GM12878 (cell line): ENCODE measurements around the gene ATP4B. TPM values are rescaled to one million over a fixed set of nuclear protein-coding genes. Genes with fewer than 3 reads are reported as not detected.

Experiments
- ATAC-seq: fragments of 200-7000 bp; cut with Tn5 transposase; 3 replicates; pipeline ENCODE4 v1.9.1; 2020; ENCODE audit warnings: mild to moderate bottlenecking, moderate library complexity
- BruUV-seq: library from RNA; stranded (reverse); fragments of 400-500 nt; replicated peaks from 2 replicates; lab custom pipeline; 2021; lab: Mats Ljungman, UMichigan
- CTCF ChIA-PET: fragments of 300-600 bp; sonication (Branson Sonifier 250); formaldehyde crosslinking; extraction: SDS; loops from one replicate; lab custom pipeline; 2021; ENCODE audit warnings: inconsistent platforms; lab: Yijun Ruan, JAX
- POLR2A ChIA-PET: fragments of 350-600 bp; formaldehyde crosslinking; extraction: SDS; loops from one replicate; lab custom pipeline; 2021; ENCODE audit warnings: inconsistent platforms; lab: Charles Lee
- RAD21 ChIA-PET: fragments of 300-600 bp; sonication (Branson Sonifier 250); formaldehyde crosslinking; loops from one replicate; lab custom pipeline; 2023; ENCODE audit warnings: antibody characterized with exemption; ENCODE audit not compliant: unreplicated experiment; lab: Charles Lee
- SMC1A ChIA-PET: fragments of 300-600 bp; sonication (Branson Sonifier 250); formaldehyde crosslinking; loops from one replicate; lab custom pipeline; 2023; ENCODE audit not compliant: unreplicated experiment, uncharacterized antibody; lab: Charles Lee
- DNase-seq: peaks from one replicate; pipeline ENCODE4 v3.0.0-alpha.2; 2011; ENCODE audit warnings: low read depth, low spot score
- FAIRE-seq: peaks from 3 replicates; lab custom pipeline; 2011; peaks lifted over from hg19 to GRCh38; lab: Jason Lieb, UNC
- H2AFZ ChIP-seq: 2 replicates; pipeline ENCODE4 v1.6.0; 2011; ENCODE audit warnings: low read depth, low read length, control low read depth; ENCODE audit not compliant: control insufficient read depth
- H3K27ac ChIP-seq: 2 replicates; pipeline ENCODE4 v1.5.1; 2011; ENCODE audit warnings: control low read depth; ENCODE audit not compliant: control insufficient read depth, insufficient read depth
- H3K27me3 ChIP-seq, 2 experiments: replicated peaks in 1 of 2; 2 replicates each; pipeline versions ENCODE4 v1.6.0 to v1.6.1; 2011; ENCODE audit warnings: low read length in 1 of 2; ENCODE audit not compliant: control insufficient read depth in 2 of 2, insufficient read depth in 2 of 2
- H3K36me3 ChIP-seq, 2 experiments: 2 replicates each; pipeline ENCODE4 v1.5.1; 2011; ENCODE audit warnings: low read length in 1 of 2; ENCODE audit not compliant: control insufficient read depth in 2 of 2, insufficient read depth in 2 of 2
- H3K4me1 ChIP-seq: 2 replicates; pipeline ENCODE4 v1.6.1; 2011; ENCODE audit warnings: mild to moderate bottlenecking, low read length, moderate library complexity, mixed read lengths; ENCODE audit not compliant: control insufficient read depth, insufficient read depth
- H3K4me2 ChIP-seq: 2 replicates; pipeline ENCODE4 v1.6.0; 2011; ENCODE audit warnings: control low read depth; ENCODE audit not compliant: control insufficient read depth, insufficient read depth
- H3K4me3 ChIP-seq: fragments of 200-600 bp; sonication (generic); 2 replicates; pipeline ENCODE4 v1.5.1; 2016
- H3K79me2 ChIP-seq: 2 replicates; pipeline ENCODE4 v1.6.0; 2011; ENCODE audit warnings: low read length; ENCODE audit not compliant: control insufficient read depth, insufficient read depth
- H3K9ac ChIP-seq: 2 replicates; pipeline ENCODE4 v1.8.0; 2011; ENCODE audit warnings: low read length, control low read depth, mixed read lengths; ENCODE audit not compliant: control insufficient read depth, insufficient read depth
- H3K9me3 ChIP-seq: replicated peaks from 3 replicates; pipeline ENCODE4 v1.5.1; 2011; ENCODE audit warnings: mild to moderate bottlenecking, low read length; ENCODE audit not compliant: control insufficient read depth, insufficient read depth
- H4K20me1 ChIP-seq: 2 replicates; pipeline ENCODE4 v1.6.0; 2011; ENCODE audit not compliant: control insufficient read depth, insufficient read depth
- MEF2B ChIP-seq: fragments of 450-650 bp; IDR thresholded peaks from 2 replicates; pipeline ENCODE4 v1.6.1; 2018; ENCODE audit warnings: mild to moderate bottlenecking, moderate library complexity; ENCODE audit not compliant: partially characterized antibody, poor library complexity, severe bottlenecking
- POU2F2 ChIP-seq: IDR thresholded peaks from 3 replicates; pipeline ENCODE4 v1.6.1; 2011; ENCODE audit warnings: low read depth, mild to moderate bottlenecking, low read length, borderline replicate concordance
- RAD21 ChIP-seq: IDR thresholded peaks from 2 replicates; pipeline ENCODE4 v1.6.1; 2011; ENCODE audit warnings: mild to moderate bottlenecking, low read depth, low read length, moderate library complexity; ENCODE audit not compliant: insufficient read depth
- TARDBP ChIP-seq: IDR thresholded peaks from 2 replicates; pipeline ENCODE4 v1.6.1; 2016; ENCODE audit warnings: borderline replicate concordance
- WRNIP1 ChIP-seq: IDR thresholded peaks from 2 replicates; pipeline ENCODE4 v1.6.1; 2011; ENCODE audit warnings: low read depth, low read length, improper control_type of control experiment, borderline replicate concordance
- WGBS: methylation state at CpG from one replicate; pipeline ENCODE4 v1.1.6; 2016; ENCODE audit warnings: low lambda C conversion rate; ENCODE audit not compliant: insufficient replicate concordance, insufficient coverage; ENCODE audit errors: missing lambda C conversion rate; 5-methylcytosine and 5-hydroxymethylcytosine counted together
- in situ Hi-C: fragments of 300-500 bp; cut with MboI; formaldehyde crosslinking; loops from 9 replicates; pipeline ENCODE4 v1.14.3; 2018; ENCODE audit warnings: mixed read lengths
- intact Hi-C: fragments of 100-400 bp; cut with micrococcal nuclease; formaldehyde crosslinking; loops from one replicate; pipeline ENCODE4 v1.14.2; 2022; ENCODE audit not compliant: unreplicated experiment
- polyA plus RNA-seq, 11 experiments: library from polyadenylated mRNA; depleted of rRNA in 4 of 11; unstranded in 6 of 11; stranded (reverse) in 5 of 11; fragments of >200 nt; fragmentation: Nextera tagmentation in 4 of 11; fragmentation: Illumina TruSeq in 1 of 11; extraction: Ambion mirVana in 4 of 11; extraction: Trizol in 1 of 11; gene quantifications; 1 replicate in 1 of 11; 2 replicates in 10 of 11; pipeline versions ENCODE4 v1.2.1 to v1.2.3, GENCODE V29; 2011 to 2016; ENCODE audit warnings: inconsistent platforms in 2 of 11, missing spikeins in 2 of 11, low read depth in 1 of 11
- total RNA-seq, 4 experiments: library from RNA; depleted of rRNA in 3 of 4; stranded (reverse); fragments of >200 nt in 3 of 4; fragmentation: Illumina TruSeq in 1 of 4; extraction: Trizol in 1 of 4; gene quantifications; 2 replicates each; pipeline versions ENCODE4 v1.2.1 to v1.2.3, GENCODE V29; 2013 to 2021
- TF ChIP-seq, protein P1 (sequence below): fragments of 450-650 bp; formaldehyde crosslinking; IDR thresholded peaks from 2 replicates; pipeline ENCODE4 v1.4.0; 2020; ENCODE audit warnings: mild to moderate bottlenecking, moderate library complexity
- TF ChIP-seq, protein P2 (sequence below): fragments of 450-650 bp; IDR thresholded peaks from 2 replicates; pipeline ENCODE4 v1.6.1; 2016; ENCODE audit warnings: mild to moderate bottlenecking
- TF ChIP-seq, protein P3 (sequence below): fragments of 450-650 bp; IDR thresholded peaks from 2 replicates; pipeline ENCODE4 v1.6.1; 2017; ENCODE audit warnings: mild to moderate bottlenecking, moderate library complexity

Gene ATP4B
- total and polyA plus RNA-seq, 10 of the 15 experiments (the other 5 are each of a cell fraction or from before 2014, with no cell fraction given): 0.05 to 0.33 (median 0.20) TPM; not detected in 4

DNA sequence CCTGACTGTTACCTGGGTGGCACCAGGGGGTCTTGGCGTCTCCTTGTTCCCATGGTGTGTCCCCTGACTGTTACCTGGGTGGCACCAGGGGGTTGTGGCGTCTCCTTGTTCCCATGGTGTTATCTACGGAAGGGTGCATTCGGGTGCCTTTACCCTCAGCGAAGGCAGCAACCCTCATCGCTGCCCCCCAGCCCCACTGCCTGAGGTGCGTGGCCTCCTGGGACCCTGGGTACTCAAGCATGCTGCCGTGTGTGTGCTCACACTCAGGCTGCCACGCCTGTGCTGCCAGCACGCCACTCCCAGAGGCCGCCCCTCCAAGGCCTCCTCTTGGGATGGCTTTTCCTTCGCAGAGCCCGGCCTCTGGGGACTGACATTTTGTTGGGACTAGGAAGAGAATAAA is 48.4 kb downstream of the ATP4B start:
- ChIA-PET SMC1A (no interaction called here), CTCF (no interaction called here), RAD21 (no interaction called here), POLR2A (no interaction called here)
- TF ChIP-seq MEF2B (no peak), WRNIP1 (no peak), TARDBP (no peak), RAD21 (no peak), POU2F2 (no peak)
- TF ChIP-seq, protein P1, sequence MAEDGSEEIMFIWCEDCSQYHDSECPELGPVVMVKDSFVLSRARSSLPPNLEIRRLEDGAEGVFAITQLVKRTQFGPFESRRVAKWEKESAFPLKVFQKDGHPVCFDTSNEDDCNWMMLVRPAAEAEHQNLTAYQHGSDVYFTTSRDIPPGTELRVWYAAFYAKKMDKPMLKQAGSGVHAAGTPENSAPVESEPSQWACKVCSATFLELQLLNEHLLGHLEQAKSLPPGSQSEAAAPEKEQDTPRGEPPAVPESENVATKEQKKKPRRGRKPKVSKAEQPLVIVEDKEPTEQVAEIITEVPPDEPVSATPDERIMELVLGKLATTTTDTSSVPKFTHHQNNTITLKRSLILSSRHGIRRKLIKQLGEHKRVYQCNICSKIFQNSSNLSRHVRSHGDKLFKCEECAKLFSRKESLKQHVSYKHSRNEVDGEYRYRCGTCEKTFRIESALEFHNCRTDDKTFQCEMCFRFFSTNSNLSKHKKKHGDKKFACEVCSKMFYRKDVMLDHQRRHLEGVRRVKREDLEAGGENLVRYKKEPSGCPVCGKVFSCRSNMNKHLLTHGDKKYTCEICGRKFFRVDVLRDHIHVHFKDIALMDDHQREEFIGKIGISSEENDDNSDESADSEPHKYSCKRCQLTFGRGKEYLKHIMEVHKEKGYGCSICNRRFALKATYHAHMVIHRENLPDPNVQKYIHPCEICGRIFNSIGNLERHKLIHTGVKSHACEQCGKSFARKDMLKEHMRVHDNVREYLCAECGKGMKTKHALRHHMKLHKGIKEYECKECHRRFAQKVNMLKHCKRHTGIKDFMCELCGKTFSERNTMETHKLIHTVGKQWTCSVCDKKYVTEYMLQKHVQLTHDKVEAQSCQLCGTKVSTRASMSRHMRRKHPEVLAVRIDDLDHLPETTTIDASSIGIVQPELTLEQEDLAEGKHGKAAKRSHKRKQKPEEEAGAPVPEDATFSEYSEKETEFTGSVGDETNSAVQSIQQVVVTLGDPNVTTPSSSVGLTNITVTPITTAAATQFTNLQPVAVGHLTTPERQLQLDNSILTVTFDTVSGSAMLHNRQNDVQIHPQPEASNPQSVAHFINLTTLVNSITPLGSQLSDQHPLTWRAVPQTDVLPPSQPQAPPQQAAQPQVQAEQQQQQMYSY (CRISPR knock-in tag): no peak
- TF ChIP-seq, protein P2, sequence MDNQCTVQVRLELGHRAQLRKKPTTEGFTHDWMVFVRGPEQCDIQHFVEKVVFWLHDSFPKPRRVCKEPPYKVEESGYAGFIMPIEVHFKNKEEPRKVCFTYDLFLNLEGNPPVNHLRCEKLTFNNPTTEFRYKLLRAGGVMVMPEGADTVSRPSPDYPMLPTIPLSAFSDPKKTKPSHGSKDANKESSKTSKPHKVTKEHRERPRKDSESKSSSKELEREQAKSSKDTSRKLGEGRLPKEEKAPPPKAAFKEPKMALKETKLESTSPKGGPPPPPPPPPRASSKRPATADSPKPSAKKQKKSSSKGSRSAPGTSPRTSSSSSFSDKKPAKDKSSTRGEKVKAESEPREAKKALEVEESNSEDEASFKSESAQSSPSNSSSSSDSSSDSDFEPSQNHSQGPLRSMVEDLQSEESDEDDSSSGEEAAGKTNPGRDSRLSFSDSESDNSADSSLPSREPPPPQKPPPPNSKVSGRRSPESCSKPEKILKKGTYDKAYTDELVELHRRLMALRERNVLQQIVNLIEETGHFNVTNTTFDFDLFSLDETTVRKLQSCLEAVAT: no peak
- TF ChIP-seq, protein P3, sequence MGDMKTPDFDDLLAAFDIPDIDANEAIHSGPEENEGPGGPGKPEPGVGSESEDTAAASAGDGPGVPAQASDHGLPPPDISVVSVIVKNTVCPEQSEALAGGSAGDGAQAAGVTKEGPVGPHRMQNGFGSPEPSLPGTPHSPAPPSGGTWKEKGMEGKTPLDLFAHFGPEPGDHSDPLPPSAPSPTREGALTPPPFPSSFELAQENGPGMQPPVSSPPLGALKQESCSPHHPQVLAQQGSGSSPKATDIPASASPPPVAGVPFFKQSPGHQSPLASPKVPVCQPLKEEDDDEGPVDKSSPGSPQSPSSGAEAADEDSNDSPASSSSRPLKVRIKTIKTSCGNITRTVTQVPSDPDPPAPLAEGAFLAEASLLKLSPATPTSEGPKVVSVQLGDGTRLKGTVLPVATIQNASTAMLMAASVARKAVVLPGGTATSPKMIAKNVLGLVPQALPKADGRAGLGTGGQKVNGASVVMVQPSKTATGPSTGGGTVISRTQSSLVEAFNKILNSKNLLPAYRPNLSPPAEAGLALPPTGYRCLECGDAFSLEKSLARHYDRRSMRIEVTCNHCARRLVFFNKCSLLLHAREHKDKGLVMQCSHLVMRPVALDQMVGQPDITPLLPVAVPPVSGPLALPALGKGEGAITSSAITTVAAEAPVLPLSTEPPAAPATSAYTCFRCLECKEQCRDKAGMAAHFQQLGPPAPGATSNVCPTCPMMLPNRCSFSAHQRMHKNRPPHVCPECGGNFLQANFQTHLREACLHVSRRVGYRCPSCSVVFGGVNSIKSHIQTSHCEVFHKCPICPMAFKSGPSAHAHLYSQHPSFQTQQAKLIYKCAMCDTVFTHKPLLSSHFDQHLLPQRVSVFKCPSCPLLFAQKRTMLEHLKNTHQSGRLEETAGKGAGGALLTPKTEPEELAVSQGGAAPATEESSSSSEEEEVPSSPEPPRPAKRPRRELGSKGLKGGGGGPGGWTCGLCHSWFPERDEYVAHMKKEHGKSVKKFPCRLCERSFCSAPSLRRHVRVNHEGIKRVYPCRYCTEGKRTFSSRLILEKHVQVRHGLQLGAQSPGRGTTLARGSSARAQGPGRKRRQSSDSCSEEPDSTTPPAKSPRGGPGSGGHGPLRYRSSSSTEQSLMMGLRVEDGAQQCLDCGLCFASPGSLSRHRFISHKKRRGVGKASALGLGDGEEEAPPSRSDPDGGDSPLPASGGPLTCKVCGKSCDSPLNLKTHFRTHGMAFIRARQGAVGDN: no peak
- Histone ChIP-seq H2AFZ (no peak overlapping the region), H3K4me1 (no peaks in the 10 kb centered on the region), H3K4me3 (no peak overlapping the region), H3K27ac (no peak overlapping the region), H3K36me3 (peaks cover 17 to 26% of the 10 kb centered on the region in 2 experiments; a peak in 3 of 4 replicates), H4K20me1 (peaks cover 3% of the 10 kb centered on the region; the same call in 1 of the 2 replicates), H3K79me2 (peaks cover 21% of the 10 kb centered on the region), H3K9me3 (no peaks in the 10 kb centered on the region), H3K9ac (no peak overlapping the region), H3K27me3 (no peaks in the 10 kb centered on the region), H3K4me2 (no peak overlapping the region)
- DNase-seq: no peak
- intact Hi-C loops: no loop called here
- in situ Hi-C loops: no loop called here
- no peak for ATAC-seq
- 61% methylated on average over 13 of the region's 13 CpGs for WGBS
- FAIRE-seq: no peak
- no TSS peak for BruUV-seq
